HCT116 (cell line): ENCODE measurements around the gene LRP1B. TPM values are rescaled to one million over a fixed set of nuclear protein-coding genes. Genes with fewer than 3 reads are reported as not detected.

Experiments used
- ATAC-seq: fragments of 200-7000 bp; cut with Tn5 transposase; 2 replicates; pipeline ENCODE4 v1.9.1; 2020; ENCODE audit warnings: mild to moderate bottlenecking, moderate library complexity
- BruUV-seq: library from RNA; stranded (reverse); fragments of 400-500 nt; replicated peaks from 2 replicates; lab custom pipeline; 2021; lab: Mats Ljungman, UMichigan
- CTCF ChIA-PET: fragments of 300-600 bp; sonication (Branson Sonifier 250); formaldehyde crosslinking; loops from one replicate; lab custom pipeline; 2021; ENCODE audit warnings: antibody characterized with exemption; lab: Charles Lee
- POLR2A ChIA-PET: fragments of 300-600, 350-600 bp; sonication (Branson Sonifier 250); formaldehyde crosslinking; loops from one replicate; lab custom pipeline; 2021; ENCODE audit warnings: antibody characterized with exemption; lab: Charles Lee
- RAD21 ChIA-PET, 2 experiments: fragments of 300-600 bp; sonication (Branson Sonifier 250); formaldehyde crosslinking; loops; one replicate each; lab custom pipeline; 2023; ENCODE audit warnings: low total read pairs in 2 of 2; ENCODE audit not compliant: uncharacterized antibody in 2 of 2, unreplicated experiment in 2 of 2, low non-redundant PET in 1 of 2; lab: Charles Lee
- DNase-seq: peaks from one replicate; pipeline ENCODE4 v3.0.0-alpha.2; 2010; ENCODE audit warnings: low read depth, low spot score
- H2AFZ ChIP-seq: fragments of 200-600 bp; shearing (Covaris generic), sonication (generic); 2 replicates; pipeline ENCODE4 v1.6.1; 2017; ENCODE audit warnings: low read depth, mixed run types, mixed read lengths, antibody characterized with exemption, low read length; ENCODE audit not compliant: poor library complexity, severe bottlenecking
- H3K27ac ChIP-seq: 2 replicates; pipeline ENCODE4 v1.5.1; 2012; ENCODE audit warnings: low read depth, low read length
- H3K27me3 ChIP-seq: fragments of 200-600 bp; sonication (generic); 2 replicates; pipeline ENCODE4 v1.6.1; 2016; ENCODE audit warnings: mixed run types, low read length, mixed read lengths; ENCODE audit not compliant: insufficient read depth
- H3K36me3 ChIP-seq, 2 experiments: fragments of 200-500 bp in 1 of 2; fragments of 200-600 bp in 1 of 2; sonication (Bioruptor generic) in 1 of 2; sonication (generic) in 1 of 2; 2 replicates each; pipeline versions ENCODE4 v1.5.1 to v1.6.1; 2014 to 2016; ENCODE audit warnings: low read length in 2 of 2, inconsistent platforms in 1 of 2, mixed read lengths in 1 of 2, mixed run types in 1 of 2; ENCODE audit not compliant: insufficient read depth in 2 of 2, control insufficient read depth in 1 of 2
- H3K4me1 ChIP-seq, 2 experiments: fragments of 200-600 bp in 1 of 2; sonication (generic) in 1 of 2; 2 replicates each; pipeline versions ENCODE4 v1.5.1 to v1.6.1; 2012 to 2017; ENCODE audit warnings: low read length in 2 of 2, inconsistent platforms in 1 of 2, mild to moderate bottlenecking in 1 of 2, mixed read lengths in 1 of 2, mixed run types in 1 of 2, moderate library complexity in 1 of 2; ENCODE audit not compliant: insufficient read depth in 2 of 2, control insufficient read depth in 1 of 2
- H3K4me2 ChIP-seq: fragments of 200-600 bp; sonication (generic); 2 replicates; pipeline ENCODE4 v1.6.1; 2017; ENCODE audit warnings: mixed run types, low read length, mixed read lengths
- H3K4me3 ChIP-seq, 2 experiments: fragments of 200-600 bp in 1 of 2; sonication (generic) in 1 of 2; replicated peaks in 1 of 2; 2 replicates each; pipeline ENCODE4 v1.5.1; 2011 to 2016; ENCODE audit warnings: low read length in 2 of 2, control low read depth in 1 of 2, low read depth in 1 of 2, mild to moderate bottlenecking in 1 of 2, mixed read lengths in 1 of 2, mixed run types in 1 of 2
- H3K79me2 ChIP-seq: fragments of 200-600 bp; sonication (generic); 2 replicates; pipeline ENCODE4 v1.6.1; 2017; ENCODE audit warnings: mild to moderate bottlenecking, mixed run types, low read length, moderate library complexity, mixed read lengths; ENCODE audit not compliant: insufficient read depth
- H3K9ac ChIP-seq: fragments of 200-600 bp; sonication (generic); 2 replicates; pipeline ENCODE4 v1.6.1; 2016; ENCODE audit warnings: low read length, mixed read lengths
- H3K9me2 ChIP-seq: fragments of 200-600 bp; sonication (generic), shearing (Covaris generic); 2 replicates; pipeline ENCODE4 v1.6.1; 2017; ENCODE audit warnings: mixed run types, mild to moderate bottlenecking, moderate library complexity; ENCODE audit not compliant: insufficient read depth
- H3K9me3 ChIP-seq, 2 experiments: fragments of 200-500 bp in 1 of 2; fragments of 200-600 bp in 1 of 2; sonication (Bioruptor generic) in 1 of 2; sonication (generic) in 1 of 2; 2 replicates each; pipeline ENCODE4 v1.6.1; 2014 to 2017; ENCODE audit warnings: low read length in 2 of 2, mixed read lengths in 2 of 2, inconsistent platforms in 1 of 2, low read depth in 1 of 2, mild to moderate bottlenecking in 1 of 2, mixed run types in 1 of 2, moderate library complexity in 1 of 2; ENCODE audit not compliant: control insufficient read depth in 1 of 2, insufficient read depth in 1 of 2
- H4K20me1 ChIP-seq: fragments of 200-600 bp; sonication (generic), shearing (Covaris generic); 2 replicates; pipeline ENCODE4 v1.6.1; 2017; ENCODE audit warnings: mixed run types, mild to moderate bottlenecking, moderate library complexity; ENCODE audit not compliant: insufficient read depth
- CEBPB ChIP-seq: IDR thresholded peaks from 2 replicates; pipeline ENCODE4 v1.6.1; 2012; ENCODE audit warnings: low read depth
- EGR1 ChIP-seq: IDR thresholded peaks from 2 replicates; pipeline ENCODE4 v1.6.1; 2012; ENCODE audit warnings: low read depth
- ELF1 ChIP-seq: IDR thresholded peaks from 2 replicates; pipeline ENCODE4 v1.6.1; 2012; ENCODE audit warnings: low read depth, borderline replicate concordance
- EZH2phosphoT487 ChIP-seq: fragments of 200-600 bp; IDR thresholded peaks from 2 replicates; pipeline ENCODE4 v1.6.1; 2018; ENCODE audit warnings: antibody characterized with exemption, borderline replicate concordance
- FOSL1 ChIP-seq: IDR thresholded peaks from 2 replicates; pipeline ENCODE4 v1.6.1; 2012; ENCODE audit warnings: low read depth
- REST ChIP-seq: IDR thresholded peaks from 2 replicates; pipeline ENCODE4 v1.6.1; 2012; ENCODE audit warnings: low read depth
- TCF7L2 ChIP-seq: IDR thresholded peaks from 2 replicates; pipeline ENCODE4 v1.7.0; 2011; ENCODE audit warnings: borderline replicate concordance, inconsistent platforms; ENCODE audit not compliant: insufficient read depth, insufficient read length; ENCODE audit errors: extremely low read depth
- ZFX ChIP-seq: fragments of 450-650 bp; IDR thresholded peaks from 2 replicates; pipeline ENCODE4 v1.6.1; 2017
- intact Hi-C: fragments of 100-400 bp; cut with micrococcal nuclease; formaldehyde crosslinking; loops from 2 replicates; pipeline ENCODE4 v1.10.0; 2022
- total RNA-seq: library from RNA; stranded (reverse); gene quantifications from one replicate; pipeline ENCODE4 v1.2.1, GENCODE V29; 2021; ENCODE audit not compliant: unreplicated experiment
- TF ChIP-seq, protein P1 (sequence below), 3 experiments: fragments of 200-600 bp in 1 of 3; sonication (generic) in 1 of 3; IDR thresholded peaks in 2 of 3; conservative IDR thresholded peaks in 1 of 3; 2 replicates each; pipeline ENCODE4 v1.5.1; 2012 to 2017; ENCODE audit warnings: low read depth in 2 of 3, low read length in 2 of 3, antibody characterized with exemption in 1 of 3, borderline replicate concordance in 1 of 3, control low read depth in 1 of 3, mild to moderate bottlenecking in 1 of 3, mixed read lengths in 1 of 3, mixed run types in 1 of 3, moderate library complexity in 1 of 3; ENCODE audit not compliant: insufficient read depth in 1 of 3

Gene LRP1B
- total RNA-seq, 1 experiment from 2014 or later: 0.34 TPM

- intact Hi-C loops: no loop called here
- Histone ChIP-seq H3K27me3 (no peaks in the 10 kb centered on the region), H2AFZ (no peak overlapping the region), H3K9me3 (no peaks in the 10 kb centered on the region), H3K4me2 (no peak overlapping the region), H3K27ac (no peak overlapping the region), H3K9me2 (no peaks in the 10 kb centered on the region), H4K20me1 (no peaks in the 10 kb centered on the region), H3K4me1 (no peaks in the 10 kb centered on the region), H3K79me2 (no peaks in the 10 kb centered on the region), H3K9ac (no peak overlapping the region), H3K4me3 (no peak overlapping the region), H3K36me3 (no peaks in the 10 kb centered on the region)
- DNase-seq: no peak
- POLR2A ChIA-PET: no interaction called here
- ATAC-seq: no peak
- RAD21 ChIA-PET: no interaction called here
- CTCF ChIA-PET: no interaction called here
- BruUV-seq: no TSS peak
- no peak for TF ChIP-seq REST
- TF ChIP-seq TCF7L2: no peak
- TF ChIP-seq, protein P1, sequence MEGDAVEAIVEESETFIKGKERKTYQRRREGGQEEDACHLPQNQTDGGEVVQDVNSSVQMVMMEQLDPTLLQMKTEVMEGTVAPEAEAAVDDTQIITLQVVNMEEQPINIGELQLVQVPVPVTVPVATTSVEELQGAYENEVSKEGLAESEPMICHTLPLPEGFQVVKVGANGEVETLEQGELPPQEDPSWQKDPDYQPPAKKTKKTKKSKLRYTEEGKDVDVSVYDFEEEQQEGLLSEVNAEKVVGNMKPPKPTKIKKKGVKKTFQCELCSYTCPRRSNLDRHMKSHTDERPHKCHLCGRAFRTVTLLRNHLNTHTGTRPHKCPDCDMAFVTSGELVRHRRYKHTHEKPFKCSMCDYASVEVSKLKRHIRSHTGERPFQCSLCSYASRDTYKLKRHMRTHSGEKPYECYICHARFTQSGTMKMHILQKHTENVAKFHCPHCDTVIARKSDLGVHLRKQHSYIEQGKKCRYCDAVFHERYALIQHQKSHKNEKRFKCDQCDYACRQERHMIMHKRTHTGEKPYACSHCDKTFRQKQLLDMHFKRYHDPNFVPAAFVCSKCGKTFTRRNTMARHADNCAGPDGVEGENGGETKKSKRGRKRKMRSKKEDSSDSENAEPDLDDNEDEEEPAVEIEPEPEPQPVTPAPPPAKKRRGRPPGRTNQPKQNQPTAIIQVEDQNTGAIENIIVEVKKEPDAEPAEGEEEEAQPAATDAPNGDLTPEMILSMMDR (IDR thresholded peaks at IDR 0.05 in 2 of 3, conservative IDR thresholded peaks at IDR 0.05 in 1 of 3; ENCODE audit: borderline replicate concordance in 1 of 3, insufficient read depth in 1 of 3, low read depth in 2 of 3, low read length in 2 of 3): no peak
- TF ChIP-seq ZFX: no peak
- TF ChIP-seq EZH2phosphoT487: no peak
- no peak for TF ChIP-seq EGR1
- no peak for TF ChIP-seq FOSL1
- no peak for TF ChIP-seq CEBPB
- TF ChIP-seq ELF1: no peak
Observed at GRCh38 chr2:141806090-141806489, 324.7 kb downstream of the LRP1B start.
